Peyer's patch (tissue), 4 donors: Measurements from ENCODE around the gene RUNX3. TPM values are rescaled to one million over a fixed set of nuclear protein-coding genes. Genes with fewer than 3 reads are reported as not detected.

Experiments
- DNase-seq, 3 donors: peaks; one replicate each; pipeline ENCODE4 v3.0.0-alpha.2; 2017 to 2019
- H3K27ac ChIP-seq, 4 donors: fragments of 200-600 bp; sonication (generic); one replicate each; pipeline ENCODE4 v1.5.1; 2016 to 2019
- H3K27me3 ChIP-seq, 2 donors: fragments of 200-600 bp; sonication (generic); one replicate each; pipeline ENCODE4 v1.5.1; 2019
- H3K36me3 ChIP-seq, 3 donors: fragments of 200-600 bp; sonication (generic); one replicate each; pipeline ENCODE4 v1.5.1; 2016 to 2019
- H3K4me1 ChIP-seq, 4 donors: fragments of 200-600 bp; sonication (generic); one replicate each; pipeline ENCODE4 v1.5.1; 2016 to 2019
- H3K4me3 ChIP-seq, 4 donors: fragments of 200-600 bp; sonication (generic); 1 replicate in 3 of 4; 2 replicates in 1 of 4; pipeline ENCODE4 v1.5.1; 2016 to 2019; ENCODE audit warnings: mild to moderate bottlenecking in 1 of 4
- H3K9me3 ChIP-seq, 4 donors: fragments of 200-600 bp; sonication (generic); one replicate each; pipeline ENCODE4 v1.5.1; 2016 to 2019; ENCODE audit warnings: mild to moderate bottlenecking in 1 of 4
- POLR2A ChIP-seq, 2 donors: fragments of 450-650 bp; IDR thresholded peaks; one replicate each; pipeline ENCODE4 v1.5.1; 2017; ENCODE audit warnings: antibody characterized with exemption in 2 of 2, mild to moderate bottlenecking in 2 of 2, moderate library complexity in 2 of 2
- total RNA-seq, 4 donors: library from RNA; depleted of rRNA; stranded (reverse); fragments of >200 nt; gene quantifications; one replicate each; pipeline ENCODE4 v1.1.0, GENCODE V29; 2016
- TF ChIP-seq, protein P1 (sequence below), 6 experiments: fragments of 450-650 bp in 4 of 6; fragments of 200-600 bp in 2 of 6; sonication (generic) in 1 of 6; IDR thresholded peaks; one replicate each; pipeline ENCODE4 v1.5.1; 2017 to 2019; ENCODE audit warnings: antibody characterized with exemption in 6 of 6, mild to moderate bottlenecking in 3 of 6, moderate library complexity in 1 of 6

Gene RUNX3
- total RNA-seq, 4 donors from 2014 or later: 2.1 to 9.9 (median 6.0) TPM

DNA sequence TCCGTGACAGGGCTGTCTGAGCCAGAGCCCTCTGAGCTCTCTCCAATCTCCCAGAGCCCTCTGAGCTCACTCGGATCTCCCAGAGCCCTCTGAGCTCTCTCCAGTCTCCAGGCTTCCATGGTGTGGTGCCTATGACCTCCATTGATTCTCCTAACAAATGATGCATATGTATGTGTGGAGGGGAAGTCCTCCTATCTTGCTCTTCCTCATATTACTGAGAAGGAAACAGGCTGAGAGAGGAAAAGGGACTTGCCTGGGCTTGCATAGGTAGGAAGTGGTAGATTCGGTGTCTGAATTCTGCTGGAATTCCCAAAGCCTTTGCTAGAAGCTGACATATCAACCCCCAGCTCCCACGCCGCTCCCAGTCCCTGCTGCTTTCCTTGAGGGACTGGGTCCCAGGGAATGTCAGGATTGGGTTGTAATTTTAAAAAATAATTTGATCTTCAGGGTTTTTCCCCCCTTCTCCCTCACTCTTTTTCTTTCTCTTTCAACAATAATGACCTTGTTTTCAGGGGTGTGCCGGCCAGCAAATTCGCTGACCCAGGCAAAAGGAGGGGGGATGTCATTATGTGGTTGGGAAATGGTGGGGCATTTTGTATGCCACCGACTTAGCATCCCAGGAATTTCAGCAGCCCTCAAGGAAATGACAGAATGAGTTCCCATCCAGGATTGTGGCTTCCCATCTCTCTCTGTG lies 42.3 kb upstream of the RUNX3 start:
- Histone ChIP-seq H3K27me3 (no peaks in the 10 kb centered on the region), H3K36me3 (no peaks in the 10 kb centered on the region), H3K9me3 (peaks cover 0 to 10% (median 0%) of the 10 kb centered on the region in 4 donors), H3K4me1 (peaks cover 0 to 4% (median 0%) of the 10 kb centered on the region in 4 donors), H3K27ac (no peak overlapping the region), H3K4me3 (no peak overlapping the region)
- TF ChIP-seq, protein P1, sequence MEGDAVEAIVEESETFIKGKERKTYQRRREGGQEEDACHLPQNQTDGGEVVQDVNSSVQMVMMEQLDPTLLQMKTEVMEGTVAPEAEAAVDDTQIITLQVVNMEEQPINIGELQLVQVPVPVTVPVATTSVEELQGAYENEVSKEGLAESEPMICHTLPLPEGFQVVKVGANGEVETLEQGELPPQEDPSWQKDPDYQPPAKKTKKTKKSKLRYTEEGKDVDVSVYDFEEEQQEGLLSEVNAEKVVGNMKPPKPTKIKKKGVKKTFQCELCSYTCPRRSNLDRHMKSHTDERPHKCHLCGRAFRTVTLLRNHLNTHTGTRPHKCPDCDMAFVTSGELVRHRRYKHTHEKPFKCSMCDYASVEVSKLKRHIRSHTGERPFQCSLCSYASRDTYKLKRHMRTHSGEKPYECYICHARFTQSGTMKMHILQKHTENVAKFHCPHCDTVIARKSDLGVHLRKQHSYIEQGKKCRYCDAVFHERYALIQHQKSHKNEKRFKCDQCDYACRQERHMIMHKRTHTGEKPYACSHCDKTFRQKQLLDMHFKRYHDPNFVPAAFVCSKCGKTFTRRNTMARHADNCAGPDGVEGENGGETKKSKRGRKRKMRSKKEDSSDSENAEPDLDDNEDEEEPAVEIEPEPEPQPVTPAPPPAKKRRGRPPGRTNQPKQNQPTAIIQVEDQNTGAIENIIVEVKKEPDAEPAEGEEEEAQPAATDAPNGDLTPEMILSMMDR (IDR thresholded peaks at IDR 0.05): no peak
- TF ChIP-seq POLR2A (IDR thresholded peaks at IDR 0.05): no peak
- no peak for DNase-seq

DNA sequence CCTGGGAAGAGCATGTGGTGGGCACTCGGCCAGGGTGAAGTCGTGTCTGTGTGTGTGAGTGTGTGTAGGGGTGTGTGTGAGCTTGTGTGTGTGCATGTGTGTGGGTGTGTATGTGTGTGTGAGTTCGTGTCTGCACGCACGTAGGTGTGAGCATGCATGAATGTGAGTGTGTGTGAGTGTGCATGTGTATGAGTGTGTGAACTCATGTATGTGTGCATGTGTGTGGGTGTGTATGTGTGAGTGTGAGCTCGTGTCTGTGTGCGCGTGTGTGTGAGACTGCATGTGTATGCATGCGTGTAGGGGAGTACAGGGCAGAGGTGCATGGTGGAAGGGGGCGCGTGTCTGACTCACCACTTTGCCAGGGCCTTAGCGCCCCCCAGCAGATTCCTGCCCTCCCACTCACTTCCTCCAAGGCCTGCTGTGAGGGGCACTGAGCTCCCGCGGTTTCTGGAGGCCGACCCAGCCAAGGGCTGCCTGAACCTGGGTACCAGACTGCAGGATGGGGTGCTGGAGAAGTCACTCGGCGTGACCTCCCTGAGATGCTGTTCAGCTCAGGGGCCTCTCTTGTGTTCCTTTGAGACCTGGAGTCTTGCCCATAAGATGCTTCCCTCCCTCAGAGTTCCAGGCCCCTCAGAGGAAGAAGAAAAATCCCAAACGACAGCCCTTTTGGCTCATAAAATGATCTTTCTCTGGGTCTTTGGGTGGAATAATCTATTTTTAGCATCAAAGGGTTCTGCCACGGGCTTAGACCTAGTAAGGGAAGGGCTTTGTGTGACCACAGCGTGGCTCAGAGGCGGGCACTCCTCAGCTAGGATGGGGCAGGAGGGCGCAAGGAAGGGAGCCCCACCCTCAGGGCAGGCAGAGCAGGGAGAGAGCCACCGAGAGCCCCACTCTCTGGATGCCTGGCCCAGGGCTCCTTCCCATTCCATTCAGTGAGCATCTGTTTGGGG lies 41.1 kb upstream of the RUNX3 start:
- Histone ChIP-seq H3K9me3 (peaks cover 0 to 10% (median 0%) of the 10 kb centered on the region in 4 donors), H3K4me1 (peaks cover 0 to 5% (median under 1%) of the 10 kb centered on the region in 4 donors), H3K27ac (no peak overlapping the region), H3K4me3 (no peak overlapping the region), H3K27me3 (no peaks in the 10 kb centered on the region), H3K36me3 (no peaks in the 10 kb centered on the region)
- DNase-seq: no peak
- no peak for TF ChIP-seq POLR2A (IDR thresholded peaks at IDR 0.05)
- TF ChIP-seq, protein P1 (IDR thresholded peaks at IDR 0.05): no peak

DNA sequence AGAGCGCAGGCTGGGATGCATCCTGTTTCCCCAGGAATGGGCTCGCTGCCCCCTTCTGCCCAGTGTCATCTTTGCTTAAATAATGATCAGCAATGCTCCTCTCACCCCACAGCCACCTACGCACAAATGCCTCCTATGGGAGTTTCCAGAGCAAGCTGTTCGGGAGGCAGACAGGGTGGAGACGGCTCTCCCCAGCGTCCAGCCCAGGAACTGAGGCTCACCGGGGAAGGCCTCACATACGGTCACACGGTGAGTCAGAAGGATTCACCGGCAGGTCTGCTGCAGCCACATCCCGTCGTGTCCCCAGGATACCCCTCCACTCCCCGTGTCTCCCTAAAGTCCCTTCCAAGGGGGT lies 40.3 kb upstream of the RUNX3 start:
- peaks cover 0 to 4% (median 0%) of the 10 kb centered on the region in 4 donors for H3K9me3 ChIP-seq
- H3K27me3 ChIP-seq: no peaks in the 10 kb centered on the region
- no peak overlapping the region for H3K27ac ChIP-seq
- H3K4me1 ChIP-seq: peaks cover 0 to 13% (median 4%) of the 10 kb centered on the region in 4 donors
- H3K36me3 ChIP-seq: no peaks in the 10 kb centered on the region
- TF ChIP-seq, protein P1 (IDR thresholded peaks at IDR 0.05): no peak
- no peak for TF ChIP-seq POLR2A (IDR thresholded peaks at IDR 0.05)
- DNase-seq: no peak
- no peak overlapping the region for H3K4me3 ChIP-seq

DNA sequence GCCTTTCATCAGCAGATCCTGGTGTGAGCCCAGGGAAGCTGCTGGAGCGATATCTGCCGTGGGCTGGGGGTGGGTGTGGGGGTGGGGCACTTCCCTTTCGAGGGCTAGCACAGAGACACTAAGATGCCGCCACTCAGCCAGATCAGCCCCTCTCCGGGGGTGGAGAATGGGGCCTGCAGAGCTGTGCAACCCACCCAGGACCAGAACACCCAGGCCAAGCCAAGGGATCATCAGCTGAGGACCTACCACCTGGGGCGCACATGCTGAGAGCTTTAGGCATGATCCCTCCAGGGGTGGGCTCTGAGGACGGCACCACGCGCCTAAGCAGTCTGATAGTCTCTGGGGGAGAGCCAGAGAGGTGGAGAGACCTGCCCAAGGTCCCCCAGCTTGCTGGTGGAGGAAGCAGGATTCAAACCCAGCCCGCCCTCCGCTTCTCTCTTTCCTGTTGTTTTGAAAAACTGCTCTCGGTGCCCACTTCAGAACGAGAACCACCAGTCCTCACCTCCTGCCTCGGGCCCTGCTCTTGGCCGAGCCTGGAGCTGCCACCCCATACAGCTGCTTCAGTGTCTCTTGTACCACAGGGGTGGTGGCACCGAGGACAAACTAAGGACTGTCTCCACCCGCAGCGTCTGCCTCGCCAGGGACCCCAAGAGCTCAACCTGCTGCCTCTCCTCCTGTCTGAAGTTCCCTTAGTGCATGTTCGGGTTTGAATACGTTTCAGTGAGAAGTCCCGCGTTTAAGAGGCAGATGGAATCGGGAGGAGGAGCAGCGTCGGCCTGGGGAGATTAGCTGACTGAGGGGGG lies 39.7 kb upstream of the RUNX3 start:
- H3K27me3 ChIP-seq: no peaks in the 10 kb centered on the region
- TF ChIP-seq, protein P1 (IDR thresholded peaks at IDR 0.05): no peak
- TF ChIP-seq POLR2A (IDR thresholded peaks at IDR 0.05): no peak

DNA sequence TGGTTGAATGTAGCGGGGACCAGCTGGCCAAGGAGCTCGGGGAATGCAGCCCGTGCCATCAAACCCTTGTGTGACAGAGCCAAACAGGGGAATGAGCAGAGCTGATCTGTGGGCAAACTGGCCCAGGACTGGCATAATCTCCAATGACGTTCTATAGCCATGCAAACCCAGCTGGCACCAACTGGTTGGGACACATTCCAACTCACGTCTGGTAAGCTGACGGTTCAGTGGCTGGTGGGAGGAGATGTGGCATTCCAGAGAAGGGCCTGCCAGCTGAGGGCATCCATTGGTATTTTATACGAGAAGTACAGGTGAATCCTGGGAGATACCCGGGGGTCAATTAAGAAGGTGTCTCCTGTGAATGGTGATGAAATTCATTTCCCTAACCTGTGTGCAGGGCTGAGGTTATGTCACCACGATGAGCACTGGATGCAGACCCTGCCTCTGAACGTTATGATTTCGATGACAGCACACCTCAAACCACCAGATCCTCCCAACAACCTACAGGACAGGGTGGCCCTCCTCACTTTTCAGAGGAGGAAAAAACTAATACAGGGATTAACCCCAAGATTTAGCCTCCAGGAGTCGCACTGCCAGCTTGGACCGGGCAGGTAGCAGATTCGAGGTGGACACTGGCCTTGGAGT lies 39.0 kb upstream of the RUNX3 start:
- Histone ChIP-seq H3K36me3 (no peaks in the 10 kb centered on the region), H3K4me3 (no peak overlapping the region), H3K4me1 (peaks cover 0 to 15% (median 5%) of the 10 kb centered on the region in 4 donors), H3K27ac (no peak overlapping the region), H3K27me3 (no peaks in the 10 kb centered on the region), H3K9me3 (no peaks in the 10 kb centered on the region)
- TF ChIP-seq POLR2A (IDR thresholded peaks at IDR 0.05): no peak
- TF ChIP-seq, protein P1 (IDR thresholded peaks at IDR 0.05): no peak
- peak in 1 of 3 donors; percentile 13 for DNase-seq

More for the DNA sequence above, 39.7 kb upstream of the RUNX3 start:
- H3K9me3 ChIP-seq: no peaks in the 10 kb centered on the region
- DNase-seq: peak in 1 of 3 donors; percentile 42
- H3K4me3 ChIP-seq: no peak overlapping the region
- H3K27ac ChIP-seq: no peak overlapping the region
- no peaks in the 10 kb centered on the region for H3K36me3 ChIP-seq
- peaks cover 0 to 15% (median 5%) of the 10 kb centered on the region in 4 donors for H3K4me1 ChIP-seq
